ENCODE results near the gene TCL1B.

TCL1B gene

GRCh38 chr14:95667249-95667693, 19.0 kb upstream of the TCL1B start:
- DNase-seq = peak; percentile 45

GRCh38 chr14:95668235-95668772, 17.9 kb upstream of the TCL1B start:
- DNase-seq = no peak

- no peak for DNase-seq
These were observed 11.6 kb upstream of the TCL1B start for GRCh38 chr14:95674613-95675012.

- DNase-seq = no peak
These were observed 10.7 kb upstream of the TCL1B start for GRCh38 chr14:95675486-95675885.

GRCh38 chr14:95677179-95677835, 8.9 kb upstream of the TCL1B start:
- DNase-seq = no peak

DNA sequence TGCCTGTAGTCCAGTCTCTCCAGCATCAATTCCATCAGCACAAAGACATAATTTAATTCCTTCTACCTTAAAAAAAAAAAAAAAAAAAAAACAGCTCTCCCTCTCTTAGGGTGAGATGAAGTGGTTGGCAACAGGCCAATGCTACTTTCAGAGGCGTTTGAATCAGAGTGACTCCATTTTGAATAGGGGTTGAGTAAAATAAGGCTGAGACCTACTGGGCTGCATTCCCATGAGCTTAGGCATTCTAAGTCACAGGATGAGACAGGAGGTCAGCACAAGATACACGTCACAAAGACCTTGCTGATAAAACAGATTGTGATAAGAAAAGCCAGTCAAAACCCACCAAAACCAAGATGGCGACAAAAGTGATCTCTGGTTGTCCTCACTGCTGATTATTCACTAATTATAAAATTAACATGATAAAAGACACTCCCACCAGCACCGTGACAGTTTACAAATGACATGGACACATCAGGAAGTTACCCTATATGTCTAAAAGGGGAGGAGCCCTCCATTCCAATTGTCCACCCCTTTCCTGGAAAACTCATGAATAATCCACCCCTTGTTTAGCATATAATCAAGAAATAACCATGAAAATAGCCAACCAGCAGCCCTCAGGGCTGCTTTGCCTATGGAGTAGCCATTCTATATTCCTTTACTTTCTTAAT, 6.9 kb upstream of the TCL1B start:
- DNase-seq = no peak

GRCh38 chr14:95679998-95680735, 6.1 kb upstream of the TCL1B start:
- peak; percentile 32 for DNase-seq

GRCh38 chr14:95681153-95681552, 5.1 kb upstream of the TCL1B start:
- no peak for DNase-seq

DNA sequence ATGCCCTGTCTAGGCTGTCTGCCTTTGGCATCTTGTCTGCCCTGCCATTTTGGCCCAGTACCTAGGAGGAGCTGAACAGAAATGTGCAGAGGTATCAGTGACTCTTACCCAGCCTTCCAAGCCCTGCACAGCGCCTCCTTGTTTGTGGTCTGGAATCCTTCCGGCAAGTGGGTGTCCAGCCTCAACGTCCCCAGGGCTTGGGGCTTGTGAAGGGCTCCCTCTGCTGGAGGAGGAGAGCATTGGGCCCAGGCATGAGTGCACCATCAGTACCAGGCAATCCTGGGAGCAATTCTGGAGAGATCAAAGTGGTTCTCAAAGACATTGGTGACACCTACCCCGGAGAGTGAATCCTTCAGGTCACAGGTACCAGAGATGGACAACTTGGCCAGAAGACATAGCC, 2.4 kb upstream of the TCL1B start:
- DNase-seq = no peak

DNA sequence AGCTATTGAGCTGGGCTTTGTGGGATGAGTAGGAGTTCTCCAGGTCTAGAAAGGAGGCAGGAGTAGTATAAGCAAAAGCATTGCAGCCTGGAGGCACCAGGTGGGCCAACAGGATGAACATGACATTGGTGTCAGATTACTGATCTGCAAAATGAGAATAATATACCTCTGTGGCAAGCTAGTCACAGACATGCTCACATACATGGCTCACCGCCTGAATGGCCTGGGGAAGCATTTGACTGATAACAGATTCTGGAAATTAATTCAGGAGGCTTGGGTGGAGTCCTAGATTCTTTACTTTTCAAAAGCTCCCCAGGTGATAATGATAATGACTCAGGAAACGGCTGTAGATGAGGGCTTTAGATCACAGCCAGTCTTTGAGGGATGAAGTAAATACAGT, 709 bp downstream of the TCL1B start:
- peak; percentile 68 for DNase-seq

DNA sequence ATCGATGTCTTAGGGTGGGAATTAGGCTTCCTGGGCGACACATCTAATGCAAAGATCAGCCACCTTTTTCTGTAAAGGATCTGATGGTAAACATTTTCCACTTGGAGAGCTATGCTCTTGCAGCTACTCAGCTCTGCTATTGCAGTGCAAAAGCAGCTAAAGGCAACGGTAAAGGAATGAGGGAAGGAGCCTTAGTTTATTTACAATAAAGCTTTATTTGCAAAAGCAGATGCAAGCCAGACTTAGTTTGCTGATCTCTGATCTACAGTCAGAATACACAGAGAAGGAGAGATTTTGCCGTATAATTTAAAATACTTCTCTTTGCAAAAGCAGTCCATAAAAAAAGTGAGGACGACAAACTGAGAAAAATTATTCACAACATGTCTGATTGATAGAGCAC, 3.2 kb downstream of the TCL1B start:
- DNase-seq = no peak

- DNase-seq = no peak
These were observed 4.6 kb downstream of the TCL1B start for GRCh38 chr14:95690815-95691214.

GRCh38 chr14:95691591-95691990, 5.4 kb downstream of the TCL1B start:
- no peak for DNase-seq

GRCh38 chr14:95692109-95692508, 5.9 kb downstream of the TCL1B start:
- no peak for DNase-seq

GRCh38 chr14:95695051-95695450, 8.8 kb downstream of the TCL1B start:
- no peak for DNase-seq

- no peak for DNase-seq
These were observed 9.7 kb downstream of the TCL1B start for GRCh38 chr14:95695913-95696312.

- no peak for DNase-seq
These were observed 10.5 kb downstream of the TCL1B start for GRCh38 chr14:95696741-95697140.

- DNase-seq = no peak
These were observed 11.5 kb downstream of the TCL1B start for GRCh38 chr14:95697764-95698163.

DNA sequence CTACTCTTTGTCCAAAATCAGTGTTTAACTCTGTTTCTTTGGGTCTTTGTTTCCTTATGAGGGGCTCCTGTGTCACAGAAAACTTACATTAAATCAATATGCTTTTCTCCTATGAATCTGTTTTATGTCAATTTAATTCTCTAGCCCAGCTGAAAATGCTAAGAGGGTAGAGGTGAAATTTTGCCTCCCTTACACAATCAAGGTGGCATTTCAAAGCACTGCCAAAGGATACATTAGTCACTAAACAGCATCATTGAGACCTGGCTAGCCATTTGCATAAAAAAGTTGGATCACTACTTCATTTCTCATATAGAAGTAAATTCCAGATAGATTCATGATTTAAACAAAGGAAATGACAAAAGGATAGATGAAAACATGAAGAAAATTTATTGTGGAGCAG, 12.1 kb downstream of the TCL1B start:
- no peak for DNase-seq

GRCh38 chr14:95699412-95699811, 13.2 kb downstream of the TCL1B start:
- no peak for DNase-seq

GRCh38 chr14:95700221-95700976, 14.2 kb downstream of the TCL1B start:
- DNase-seq = no peak

DNA sequence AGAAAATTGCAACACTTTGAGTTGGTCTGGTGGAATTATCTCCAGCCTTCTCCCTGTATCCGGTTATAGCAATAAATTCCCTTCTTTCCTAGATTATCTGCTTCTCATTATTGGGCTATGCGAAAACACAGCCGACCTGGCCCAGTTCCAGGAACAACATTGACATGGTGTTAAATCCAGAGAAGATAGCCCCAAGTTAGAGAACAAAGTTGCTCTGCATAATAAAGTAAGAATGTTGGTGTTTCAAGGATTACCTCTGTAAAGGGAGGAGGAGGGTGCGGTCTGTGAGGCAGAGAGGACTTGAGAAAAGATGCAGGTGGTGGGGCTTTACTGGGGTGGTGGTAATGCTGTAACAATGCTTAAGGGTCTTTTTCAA, 15.6 kb downstream of the TCL1B start:
- no peak for DNase-seq

DNA sequence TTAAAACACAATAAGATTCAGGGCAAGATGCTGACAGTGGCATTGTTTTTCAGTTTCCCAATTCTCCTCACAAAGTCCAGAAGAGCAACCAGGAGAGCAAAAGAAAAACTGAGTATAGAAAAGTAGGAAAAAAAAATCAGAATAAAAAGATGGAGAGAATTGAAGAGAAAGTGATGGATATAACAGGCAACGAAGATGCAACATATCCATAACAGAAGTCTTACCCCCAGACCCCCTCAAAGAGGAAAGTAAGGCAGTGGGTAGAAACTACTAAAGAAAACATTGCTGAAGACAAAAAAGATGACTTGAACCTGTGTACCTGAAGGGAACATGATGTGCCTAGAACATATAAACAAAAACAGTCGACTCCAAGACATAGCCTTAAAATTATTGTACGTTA, 17.1 kb downstream of the TCL1B start:
- no peak for DNase-seq
